ENCODE data around the gene REXO1.

REXO1 gene

GRCh38 chr19:1827566-1828278 is 20.6 kb downstream of the REXO1 start:
- no peaks in the 10 kb centered on the region for H3K9me3 ChIP-seq (ENCODE audit: control insufficient read depth, insufficient read depth, low read length)
- no peak for DNase-seq (ENCODE audit: low read depth, low spot score)
- H3K27me3 ChIP-seq (ENCODE audit: control insufficient read depth, insufficient read depth, low read length) = no peaks in the 10 kb centered on the region
- H3K36me3 ChIP-seq (ENCODE audit: control insufficient read depth, insufficient read depth, low read length) = peaks cover 9% of the 10 kb centered on the region
- H3K4me3 ChIP-seq (ENCODE audit: low read length) = no peak overlapping the region
- WGBS (ENCODE audit: insufficient coverage, insufficient read length) = no CpG with 5 or more reads among the region's 41 CpGs
- no peak overlapping the region for H3K27ac ChIP-seq (ENCODE audit: low read length)
- peaks cover 3% of the 10 kb centered on the region; the same call in 1 of the 2 replicates for H3K4me1 ChIP-seq (ENCODE audit: control insufficient read depth, insufficient read depth, low read length)

- peaks cover 3% of the 10 kb centered on the region; the same call in 1 of the 2 replicates for H3K4me1 ChIP-seq (ENCODE audit: control insufficient read depth, insufficient read depth, low read length)
- no peak overlapping the region for H3K27ac ChIP-seq (ENCODE audit: low read length)
- H3K27me3 ChIP-seq (ENCODE audit: control insufficient read depth, insufficient read depth, low read length) = no peaks in the 10 kb centered on the region
- no peak for DNase-seq (ENCODE audit: low read depth, low spot score)
- no peak overlapping the region for H3K4me3 ChIP-seq (ENCODE audit: low read length)
- WGBS (ENCODE audit: insufficient coverage, insufficient read length) = no CpG with 5 or more reads among the region's 63 CpGs
- H3K9me3 ChIP-seq (ENCODE audit: control insufficient read depth, insufficient read depth, low read length) = no peaks in the 10 kb centered on the region
- peaks cover 14% of the 10 kb centered on the region for H3K36me3 ChIP-seq (ENCODE audit: control insufficient read depth, insufficient read depth, low read length)
These were observed 21.4 kb downstream of the REXO1 start for GRCh38 chr19:1826557-1827521.

- no CpG with 5 or more reads among the region's 15 CpGs for WGBS (ENCODE audit: insufficient coverage, insufficient read length)
- peak; percentile 81 for DNase-seq (ENCODE audit: low read depth, low spot score)
- Histone ChIP-seq H3K4me3 (ENCODE audit: low read length) (no peak overlapping the region), H3K27ac (ENCODE audit: low read length) (no peak overlapping the region), H3K27me3 (ENCODE audit: control insufficient read depth, insufficient read depth, low read length) (no peaks in the 10 kb centered on the region), H3K9me3 (ENCODE audit: control insufficient read depth, insufficient read depth, low read length) (no peaks in the 10 kb centered on the region), H3K36me3 (ENCODE audit: control insufficient read depth, insufficient read depth, low read length) (peaks cover 21% of the 10 kb centered on the region), H3K4me1 (ENCODE audit: control insufficient read depth, insufficient read depth, low read length) (peaks cover 3% of the 10 kb centered on the region; the same call in 1 of the 2 replicates)
These were observed 22.2 kb downstream of the REXO1 start for GRCh38 chr19:1825909-1826556.

GRCh38 chr19:1824252-1824622 is 24.0 kb downstream of the REXO1 start:
- WGBS (ENCODE audit: insufficient coverage, insufficient read length) = no CpG with 5 or more reads among the region's 14 CpGs
- DNase-seq (ENCODE audit: low read depth, low spot score) = no peak

GRCh38 chr19:1823539-1824251 is 24.6 kb downstream of the REXO1 start:
- WGBS (ENCODE audit: insufficient coverage, insufficient read length) = no CpG with 5 or more reads among the region's 36 CpGs
- H3K4me3 ChIP-seq (ENCODE audit: low read length) = no peak overlapping the region
- peaks cover 3% of the 10 kb centered on the region; the same call in 1 of the 2 replicates for H3K4me1 ChIP-seq (ENCODE audit: control insufficient read depth, insufficient read depth, low read length)

More at GRCh38 chr19:1824252-1824622, 24.0 kb downstream of the REXO1 start:
- H3K27me3 ChIP-seq (ENCODE audit: control insufficient read depth, insufficient read depth, low read length) = no peaks in the 10 kb centered on the region
- H3K4me1 ChIP-seq (ENCODE audit: control insufficient read depth, insufficient read depth, low read length) = peaks cover 3% of the 10 kb centered on the region; the same call in 1 of the 2 replicates
- H3K9me3 ChIP-seq (ENCODE audit: control insufficient read depth, insufficient read depth, low read length) = no peaks in the 10 kb centered on the region
- no peak overlapping the region for H3K4me3 ChIP-seq (ENCODE audit: low read length)
- H3K36me3 ChIP-seq (ENCODE audit: control insufficient read depth, insufficient read depth, low read length) = peaks cover 27% of the 10 kb centered on the region
- no peak overlapping the region for H3K27ac ChIP-seq (ENCODE audit: low read length)

GRCh38 chr19:1823020-1823419 is 25.3 kb downstream of the REXO1 start:
- no peak overlapping the region for H3K27ac ChIP-seq (ENCODE audit: low read length)
- no peaks in the 10 kb centered on the region for H3K27me3 ChIP-seq (ENCODE audit: control insufficient read depth, insufficient read depth, low read length)
- H3K4me1 ChIP-seq (ENCODE audit: control insufficient read depth, insufficient read depth, low read length) = peaks cover 3% of the 10 kb centered on the region; the same call in 1 of the 2 replicates
- peaks cover 36% of the 10 kb centered on the region for H3K36me3 ChIP-seq (ENCODE audit: control insufficient read depth, insufficient read depth, low read length)
- WGBS (ENCODE audit: insufficient coverage, insufficient read length) = no CpG with 5 or more reads among the region's 8 CpGs
- no peak overlapping the region for H3K4me3 ChIP-seq (ENCODE audit: low read length)
- no peaks in the 10 kb centered on the region for H3K9me3 ChIP-seq (ENCODE audit: control insufficient read depth, insufficient read depth, low read length)
- DNase-seq (ENCODE audit: low read depth, low spot score) = no peak

More at GRCh38 chr19:1823539-1824251, 24.6 kb downstream of the REXO1 start:
- DNase-seq (ENCODE audit: low read depth, low spot score) = no peak
- Histone ChIP-seq H3K27ac (ENCODE audit: low read length) (no peak overlapping the region), H3K9me3 (ENCODE audit: control insufficient read depth, insufficient read depth, low read length) (no peaks in the 10 kb centered on the region), H3K27me3 (ENCODE audit: control insufficient read depth, insufficient read depth, low read length) (no peaks in the 10 kb centered on the region), H3K36me3 (ENCODE audit: control insufficient read depth, insufficient read depth, low read length) (peaks cover 33% of the 10 kb centered on the region)

GRCh38 chr19:1822210-1822609 is 26.1 kb downstream of the REXO1 start:
- Histone ChIP-seq H3K27ac (ENCODE audit: low read length) (no peak overlapping the region), H3K4me3 (ENCODE audit: low read length) (no peak overlapping the region), H3K27me3 (ENCODE audit: control insufficient read depth, insufficient read depth, low read length) (no peaks in the 10 kb centered on the region), H3K9me3 (ENCODE audit: control insufficient read depth, insufficient read depth, low read length) (no peaks in the 10 kb centered on the region), H3K4me1 (ENCODE audit: control insufficient read depth, insufficient read depth, low read length) (peaks cover 3% of the 10 kb centered on the region; the same call in 1 of the 2 replicates), H3K36me3 (ENCODE audit: control insufficient read depth, insufficient read depth, low read length) (peaks cover 40% of the 10 kb centered on the region)
- WGBS (ENCODE audit: insufficient coverage, insufficient read length) = no CpG with 5 or more reads among the region's 19 CpGs
- no peak for DNase-seq (ENCODE audit: low read depth, low spot score)

GRCh38 chr19:1819341-1820255 is 28.7 kb downstream of the REXO1 start:
- no peak for DNase-seq (ENCODE audit: low read depth, low spot score)
- no peaks in the 10 kb centered on the region for H3K9me3 ChIP-seq (ENCODE audit: control insufficient read depth, insufficient read depth, low read length)
- peaks cover 52% of the 10 kb centered on the region for H3K36me3 ChIP-seq (ENCODE audit: control insufficient read depth, insufficient read depth, low read length)
- no CpG with 5 or more reads among the region's 43 CpGs for WGBS (ENCODE audit: insufficient coverage, insufficient read length)
- no peak overlapping the region for H3K27ac ChIP-seq (ENCODE audit: low read length)
- H3K4me1 ChIP-seq (ENCODE audit: control insufficient read depth, insufficient read depth, low read length) = no peaks in the 10 kb centered on the region
- H3K27me3 ChIP-seq (ENCODE audit: control insufficient read depth, insufficient read depth, low read length) = no peaks in the 10 kb centered on the region
- no peak overlapping the region for H3K4me3 ChIP-seq (ENCODE audit: low read length)

GRCh38 chr19:1818549-1819195 is 29.6 kb downstream of the REXO1 start:
- Histone ChIP-seq H3K4me3 (ENCODE audit: low read length) (no peak overlapping the region), H3K27ac (ENCODE audit: low read length) (no peak overlapping the region), H3K27me3 (ENCODE audit: control insufficient read depth, insufficient read depth, low read length) (no peaks in the 10 kb centered on the region), H3K9me3 (ENCODE audit: control insufficient read depth, insufficient read depth, low read length) (no peaks in the 10 kb centered on the region), H3K4me1 (ENCODE audit: control insufficient read depth, insufficient read depth, low read length) (no peaks in the 10 kb centered on the region), H3K36me3 (ENCODE audit: control insufficient read depth, insufficient read depth, low read length) (peaks cover 51% of the 10 kb centered on the region)
- WGBS (ENCODE audit: insufficient coverage, insufficient read length) = no CpG with 5 or more reads among the region's 33 CpGs
- no peak for DNase-seq (ENCODE audit: low read depth, low spot score)
